Measurements from ENCODE around the gene NCKAP5L. TPM values are rescaled to one million over a fixed set of nuclear protein-coding genes. Genes with fewer than 3 reads are reported as not detected.

The NCKAP5L gene
- total RNA-seq, 1 experiment from 2014 or later, result 13.3 TPM

DNA sequence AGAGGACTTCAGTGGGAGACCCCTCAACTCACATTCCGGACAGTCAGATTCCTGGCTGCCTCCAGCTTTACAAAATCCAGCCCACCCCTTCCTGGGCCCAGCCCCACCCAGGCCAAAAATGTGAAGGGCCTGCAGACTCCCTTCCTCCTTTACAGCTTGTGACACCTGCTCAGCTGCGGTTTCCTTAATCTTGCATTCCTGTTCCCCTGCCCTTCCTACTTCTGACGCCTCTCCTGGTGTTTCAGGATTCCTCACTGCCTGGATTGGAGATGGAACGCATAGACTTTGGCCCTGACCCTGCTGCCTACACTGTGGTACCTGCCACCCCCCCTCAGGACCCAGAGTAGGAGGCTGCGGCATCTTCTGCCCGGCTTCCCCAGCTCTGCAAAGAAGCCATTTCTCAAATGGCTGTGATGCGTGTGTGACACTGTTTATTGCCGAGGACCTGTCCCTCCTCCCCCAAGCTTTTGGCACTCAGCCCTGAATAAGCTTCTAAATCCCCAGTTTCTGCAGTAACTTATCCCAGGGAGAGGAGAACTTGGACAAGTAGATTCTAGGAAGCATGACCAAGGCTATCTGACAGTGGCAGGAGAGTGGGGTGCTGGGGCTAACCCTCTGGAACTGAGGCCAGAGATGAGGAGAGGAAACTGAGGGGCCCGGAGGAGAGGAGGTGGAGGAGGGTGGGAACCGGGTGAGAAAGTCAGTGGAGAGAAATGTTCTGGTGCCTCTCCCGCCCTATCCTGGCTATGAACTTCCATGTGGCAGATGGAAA lies 39.5 kb upstream of the NCKAP5L start:
- no TSS peak for BruUV-seq (replicated peaks)
- intact Hi-C loops (cut with micrococcal nuclease), result loop anchor here (1.0 to 10.0 kb wide), 2 partner anchors 97 to 189 kb away; partner anchors contain the start of gene AQP5
- Histone ChIP-seq H3K79me2 (ENCODE audit: low read length) (no peaks in the 10 kb centered on the region), H2AFZ (ENCODE audit: low read length) (peak overlapping the region; percentile 92; the same call in 1 of the 2 replicates), H3K27ac (ENCODE audit: low read length) (no peak overlapping the region), H3K36me3 (ENCODE audit: low read depth, low read length) (no peaks in the 10 kb centered on the region), H3K9me2 (replicated peaks; ENCODE audit: low read length) (no peaks in the 10 kb centered on the region), H3K9me3 (ENCODE audit: low read length) (no peaks in the 10 kb centered on the region), H3K27me3 (ENCODE audit: low read length) (no peaks in the 10 kb centered on the region), H3K4me3 (ENCODE audit: low read length) (no peak overlapping the region), H3K4me2 (ENCODE audit: low read length) (no peak overlapping the region), H3F3A (ENCODE audit: low read length, unreplicated experiment) (no peaks in the 10 kb centered on the region), H3K9ac (ENCODE audit: low read length) (no peak overlapping the region), H4K20me1 (ENCODE audit: low read length) (no peaks in the 10 kb centered on the region), H3K4me1 (ENCODE audit: insufficient read depth, low read length) (peaks cover 8% of the 10 kb centered on the region)
- POLR2A ChIA-PET (ENCODE audit: unreplicated experiment), result no interaction called here
- CTCF ChIA-PET, result interaction anchor here (0.7 to 2.1 kb wide), 5 partner anchors 60 to 203 kb away, joined by 3 to 9 read pairs (median 5); no protein-coding TSS in a partner anchor
- DNase-seq (peak; percentile 35), ATAC-seq (peak; percentile 62)
- TF ChIP-seq, protein P1, sequence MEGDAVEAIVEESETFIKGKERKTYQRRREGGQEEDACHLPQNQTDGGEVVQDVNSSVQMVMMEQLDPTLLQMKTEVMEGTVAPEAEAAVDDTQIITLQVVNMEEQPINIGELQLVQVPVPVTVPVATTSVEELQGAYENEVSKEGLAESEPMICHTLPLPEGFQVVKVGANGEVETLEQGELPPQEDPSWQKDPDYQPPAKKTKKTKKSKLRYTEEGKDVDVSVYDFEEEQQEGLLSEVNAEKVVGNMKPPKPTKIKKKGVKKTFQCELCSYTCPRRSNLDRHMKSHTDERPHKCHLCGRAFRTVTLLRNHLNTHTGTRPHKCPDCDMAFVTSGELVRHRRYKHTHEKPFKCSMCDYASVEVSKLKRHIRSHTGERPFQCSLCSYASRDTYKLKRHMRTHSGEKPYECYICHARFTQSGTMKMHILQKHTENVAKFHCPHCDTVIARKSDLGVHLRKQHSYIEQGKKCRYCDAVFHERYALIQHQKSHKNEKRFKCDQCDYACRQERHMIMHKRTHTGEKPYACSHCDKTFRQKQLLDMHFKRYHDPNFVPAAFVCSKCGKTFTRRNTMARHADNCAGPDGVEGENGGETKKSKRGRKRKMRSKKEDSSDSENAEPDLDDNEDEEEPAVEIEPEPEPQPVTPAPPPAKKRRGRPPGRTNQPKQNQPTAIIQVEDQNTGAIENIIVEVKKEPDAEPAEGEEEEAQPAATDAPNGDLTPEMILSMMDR (conservative IDR thresholded peaks at IDR 0.05; ENCODE audit: low read depth, low read length), result no peak
- TF ChIP-seq EZH2 (IDR thresholded peaks at IDR 0.05; ENCODE audit: low read length, unreplicated experiment), result no peak
- no peak for TF ChIP-seq EZH2phosphoT487 (IDR thresholded peaks at IDR 0.05; ENCODE audit: borderline replicate concordance, low read length)

DNA sequence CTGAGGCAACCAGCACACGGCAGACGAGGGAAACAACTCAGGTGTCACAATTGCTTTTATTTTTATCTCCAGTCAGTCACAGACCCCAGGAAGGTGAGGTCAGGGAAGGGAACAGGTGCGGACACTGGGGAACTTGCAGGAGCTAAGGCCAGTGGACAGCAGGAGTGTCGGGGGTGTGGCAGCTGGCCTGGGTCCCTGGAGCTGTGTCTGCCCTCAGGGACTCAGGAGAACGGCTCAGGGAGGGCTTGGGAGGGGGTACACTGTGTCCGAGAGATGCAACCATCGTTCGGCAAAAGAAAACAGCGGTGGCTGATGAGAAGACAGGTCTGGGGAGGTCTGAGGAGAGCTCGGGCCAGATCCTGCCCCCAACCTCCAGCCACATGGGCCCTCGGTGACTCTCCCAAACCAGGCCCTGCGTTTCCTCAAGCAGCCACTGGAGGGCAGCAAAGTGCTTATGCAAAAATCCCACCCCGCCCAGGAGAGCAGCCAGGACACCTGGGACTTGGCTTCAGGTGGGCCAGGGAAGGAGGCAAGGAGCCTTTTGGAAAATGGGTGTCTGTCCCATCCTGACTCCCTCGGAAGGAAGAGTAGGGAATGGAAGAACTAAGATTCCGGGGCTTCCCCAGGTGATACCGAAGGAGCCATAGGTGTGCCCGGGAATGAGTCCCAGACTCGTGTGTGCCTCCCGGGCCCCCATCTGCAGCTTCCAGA lies 38.8 kb upstream of the NCKAP5L start:
- DNase-seq, result peak; percentile 87
- H3K9ac ChIP-seq (ENCODE audit: low read length), result no peak overlapping the region
- no peaks in the 10 kb centered on the region for H3K27me3 ChIP-seq (ENCODE audit: low read length)
- no peak overlapping the region for H3K4me3 ChIP-seq (ENCODE audit: low read length)
- no peak overlapping the region for H3K27ac ChIP-seq (ENCODE audit: low read length)
- CTCF ChIA-PET, result interaction anchor here (0.6 to 2.1 kb wide), 6 partner anchors 61 to 204 kb away, joined by 3 to 9 read pairs (median 4); no protein-coding TSS in a partner anchor
- intact Hi-C loops (cut with micrococcal nuclease), result loop anchor here (1.0 to 10.0 kb wide), 2 partner anchors 98 to 189 kb away; partner anchors contain the start of gene AQP5
- no TSS peak for BruUV-seq (replicated peaks)
- no peaks in the 10 kb centered on the region for H3K9me2 ChIP-seq (replicated peaks; ENCODE audit: low read length)
- POLR2A ChIA-PET (ENCODE audit: unreplicated experiment), result no interaction called here
- H3K9me3 ChIP-seq (ENCODE audit: low read length), result no peaks in the 10 kb centered on the region
- H3K4me2 ChIP-seq (ENCODE audit: low read length), result no peak overlapping the region
- peak; percentile 84 for ATAC-seq
- H3K36me3 ChIP-seq (ENCODE audit: low read depth, low read length), result no peaks in the 10 kb centered on the region
- no peaks in the 10 kb centered on the region for H4K20me1 ChIP-seq (ENCODE audit: low read length)
- TF ChIP-seq, protein P1 (conservative IDR thresholded peaks at IDR 0.05; ENCODE audit: low read depth, low read length), result peak; percentile 96
- no peak for TF ChIP-seq EZH2phosphoT487 (IDR thresholded peaks at IDR 0.05; ENCODE audit: borderline replicate concordance, low read length)
- H2AFZ ChIP-seq (ENCODE audit: low read length), result peak overlapping the region; percentile 92
- H3K4me1 ChIP-seq (ENCODE audit: insufficient read depth, low read length), result peaks cover 8% of the 10 kb centered on the region
- H3K79me2 ChIP-seq (ENCODE audit: low read length), result no peaks in the 10 kb centered on the region
- no peaks in the 10 kb centered on the region for H3F3A ChIP-seq (ENCODE audit: low read length, unreplicated experiment)
